GM11168 (cell line): ENCODE data around the gene AGFG2.

Experiments used
- in situ Hi-C: fragments of 300-500 bp; cut with MboI; formaldehyde crosslinking; loops from one replicate; pipeline ENCODE4 v1.12.0; 2022; ENCODE audit warnings: low sequenced_read_pairs; ENCODE audit not compliant: unreplicated experiment

The AGFG2 gene

GRCh38 chr7:100582650-100583049, 43.6 kb downstream of the AGFG2 start:
- in situ Hi-C loops: no loop called here

GRCh38 chr7:100583132-100584053, 44.4 kb downstream of the AGFG2 start:
- in situ Hi-C loops: no loop called here

- in situ Hi-C loops: no loop called here
These were observed 45.2 kb downstream of the AGFG2 start for GRCh38 chr7:100584054-100584682.

- in situ Hi-C loops: no loop called here
These were observed 45.9 kb downstream of the AGFG2 start for GRCh38 chr7:100584683-100585510.

GRCh38 chr7:100585511-100586265, 46.7 kb downstream of the AGFG2 start, which contains the start of gene LRCH4:
TSS of gene LRCH4 (minus strand) at chr7:100586129. CDS start at chr7:100586100, 29 bp downstream.
- in situ Hi-C loops: no loop called here

- in situ Hi-C loops: no loop called here
These were observed 47.4 kb downstream of the AGFG2 start, which contains the start of gene FBXO24 for GRCh38 chr7:100586266-100587025. TSS of gene FBXO24 (plus strand) at chr7:100586328. CDS start at chr7:100586626, 298 bp downstream.

GRCh38 chr7:100588438-100588837, 49.4 kb downstream of the AGFG2 start:
- in situ Hi-C loops: no loop called here

- in situ Hi-C loops: no loop called here
These were observed 50.4 kb downstream of the AGFG2 start for GRCh38 chr7:100589341-100589947.

- in situ Hi-C loops: no loop called here
These were observed 51.2 kb downstream of the AGFG2 start for GRCh38 chr7:100590077-100590737.

- in situ Hi-C loops: no loop called here
These were observed 52.6 kb downstream of the AGFG2 start for GRCh38 chr7:100591596-100591995.

GRCh38 chr7:100595188-100595587, 56.2 kb downstream of the AGFG2 start:
- in situ Hi-C loops: no loop called here

GRCh38 chr7:100598425-100598824, 59.4 kb downstream of the AGFG2 start:
- in situ Hi-C loops: no loop called here

GRCh38 chr7:100599911-100600729, 61.1 kb downstream of the AGFG2 start:
- in situ Hi-C loops: no loop called here

GRCh38 chr7:100600730-100601038, 61.7 kb downstream of the AGFG2 start:
- in situ Hi-C loops: no loop called here

GRCh38 chr7:100602889-100603725, 64.1 kb downstream of the AGFG2 start:
- in situ Hi-C loops: no loop called here

GRCh38 chr7:100603726-100604027, 64.7 kb downstream of the AGFG2 start:
- in situ Hi-C loops: no loop called here
